HG03097 (cell line): ENCODE measurements around the gene BCO2.
"Not testable (repeated sequence)": the region's sequence is repeated elsewhere in the genome, so short reads cannot be mapped to it uniquely, and the experiment has no call there.

Experiments used
- ATAC-seq: cut with Tn5 transposase; IDR thresholded peaks from one replicate; pipeline ENCODE4 v1.9.1; 2021; ENCODE audit not compliant: unreplicated experiment, low FRiP score

BCO2 gene, protein sequence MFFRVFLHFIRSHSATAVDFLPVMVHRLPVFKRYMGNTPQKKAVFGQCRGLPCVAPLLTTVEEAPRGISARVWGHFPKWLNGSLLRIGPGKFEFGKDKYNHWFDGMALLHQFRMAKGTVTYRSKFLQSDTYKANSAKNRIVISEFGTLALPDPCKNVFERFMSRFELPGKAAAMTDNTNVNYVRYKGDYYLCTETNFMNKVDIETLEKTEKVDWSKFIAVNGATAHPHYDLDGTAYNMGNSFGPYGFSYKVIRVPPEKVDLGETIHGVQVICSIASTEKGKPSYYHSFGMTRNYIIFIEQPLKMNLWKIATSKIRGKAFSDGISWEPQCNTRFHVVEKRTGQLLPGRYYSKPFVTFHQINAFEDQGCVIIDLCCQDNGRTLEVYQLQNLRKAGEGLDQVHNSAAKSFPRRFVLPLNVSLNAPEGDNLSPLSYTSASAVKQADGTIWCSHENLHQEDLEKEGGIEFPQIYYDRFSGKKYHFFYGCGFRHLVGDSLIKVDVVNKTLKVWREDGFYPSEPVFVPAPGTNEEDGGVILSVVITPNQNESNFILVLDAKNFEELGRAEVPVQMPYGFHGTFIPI

DNA sequence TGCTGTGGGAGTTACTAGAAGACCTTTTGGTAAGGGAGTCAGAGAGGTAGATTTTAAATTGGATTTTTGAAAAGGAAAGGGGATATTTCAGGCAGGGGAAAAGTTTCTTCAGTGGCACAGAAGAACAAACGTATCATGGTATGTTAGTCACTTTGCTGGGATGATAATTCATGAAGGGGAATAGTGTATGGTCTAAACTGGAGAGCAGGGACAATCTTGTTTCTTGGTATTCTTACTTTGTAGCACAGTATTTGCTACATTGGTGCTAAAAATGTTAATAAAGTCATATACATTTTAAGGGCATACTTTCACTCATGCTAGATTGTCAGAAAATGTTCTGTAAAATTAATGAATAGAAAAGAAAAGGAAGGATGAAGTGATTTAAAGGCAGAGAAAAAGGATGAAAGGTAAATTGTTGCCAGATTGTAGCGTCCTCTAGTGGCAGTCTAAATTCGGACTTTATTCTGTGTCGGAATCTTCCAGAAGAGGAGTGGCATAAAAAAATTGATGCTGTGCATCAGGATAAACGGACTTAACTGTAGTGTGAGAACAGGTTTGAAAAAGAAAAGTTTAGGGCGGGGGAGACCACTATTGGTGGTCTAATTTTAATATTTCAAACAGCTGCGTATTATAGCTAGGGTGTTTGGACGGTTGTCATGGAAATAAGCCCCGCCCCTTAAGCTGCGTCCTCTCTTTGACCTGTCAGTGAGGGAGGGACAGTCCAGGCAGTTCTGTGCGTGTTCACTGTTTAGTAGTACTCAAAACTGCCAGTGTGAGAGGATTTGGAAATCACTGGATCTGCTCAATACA lies at the start of gene BCO2:
BCO2 (plus strand) TSS at position 724 of the 810 bp plus-strand sequence. CDS start 90 bp downstream, outside the sequence.
- no peak for ATAC-seq

- no peak for ATAC-seq
Measured at GRCh38 chr11:112127056-112127455, 48.3 kb upstream of the BCO2 start.

- ATAC-seq, result no peak
Measured at GRCh38 chr11:112128483-112129121, 46.7 kb upstream of the BCO2 start.

- no peak for ATAC-seq
Measured at GRCh38 chr11:112129656-112130055, 45.7 kb upstream of the BCO2 start.

DNA sequence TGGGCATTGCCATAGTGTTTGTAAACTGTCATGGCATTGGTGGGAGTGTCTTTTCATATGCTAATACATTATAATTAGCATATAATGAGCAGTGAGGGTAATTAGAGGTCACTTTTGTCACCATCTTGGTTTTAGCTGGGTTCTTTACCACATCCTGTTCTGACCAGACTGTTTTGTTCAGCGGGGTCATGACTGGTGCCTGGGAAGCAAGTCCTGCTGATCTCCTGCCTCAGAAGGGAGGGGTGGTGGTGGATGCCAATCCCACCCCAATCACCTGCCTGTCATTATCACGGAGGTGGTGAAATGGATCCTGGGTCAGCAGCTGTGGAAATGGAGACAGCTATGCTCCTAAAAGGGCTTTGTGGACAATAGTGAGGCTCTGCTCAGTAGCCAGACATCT lies 42.6 kb upstream of the BCO2 start:
- ATAC-seq, result no peak

GRCh38 chr11:112134473-112134872 lies 40.8 kb upstream of the BCO2 start:
- ATAC-seq, result no peak

DNA sequence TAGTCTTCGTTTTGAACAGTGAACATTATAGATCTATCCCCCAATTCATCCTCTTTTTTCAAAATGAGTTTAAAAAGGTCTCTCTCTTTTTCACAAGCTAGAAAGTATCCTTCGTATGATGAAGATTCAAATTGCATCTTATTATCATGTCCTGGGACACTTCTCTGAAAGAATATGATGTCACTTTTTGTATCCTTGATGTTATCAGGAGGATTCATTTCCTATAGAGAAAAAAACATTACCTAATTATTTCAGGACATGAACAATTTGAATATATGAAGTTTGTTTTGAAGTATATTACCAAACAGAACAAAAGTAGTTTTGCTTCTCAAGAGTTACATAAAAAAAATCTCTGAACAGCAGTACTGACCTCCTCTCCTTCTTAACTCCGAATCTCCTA lies 31.7 kb upstream of the BCO2 start:
- ATAC-seq, result no peak

DNA sequence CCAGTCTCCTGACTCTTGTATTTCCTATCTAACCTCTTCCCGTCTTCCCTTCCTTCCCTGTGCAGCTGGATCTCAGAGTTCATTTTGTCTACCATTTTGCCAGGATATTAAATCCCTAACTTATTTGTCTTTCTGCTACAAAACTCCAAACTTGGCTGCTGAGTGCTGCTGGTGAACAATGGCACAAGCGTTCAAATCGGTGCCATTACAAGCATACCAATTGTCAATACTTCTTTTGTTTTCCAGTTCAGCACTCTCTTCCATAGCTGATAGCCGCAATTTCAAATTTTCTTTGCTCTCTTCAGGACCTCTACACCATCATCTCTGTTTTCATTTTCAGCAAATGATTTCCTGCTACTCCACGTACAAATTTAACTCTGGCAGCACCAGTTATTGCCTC lies 24.8 kb upstream of the BCO2 start:
- ATAC-seq, result no peak

DNA sequence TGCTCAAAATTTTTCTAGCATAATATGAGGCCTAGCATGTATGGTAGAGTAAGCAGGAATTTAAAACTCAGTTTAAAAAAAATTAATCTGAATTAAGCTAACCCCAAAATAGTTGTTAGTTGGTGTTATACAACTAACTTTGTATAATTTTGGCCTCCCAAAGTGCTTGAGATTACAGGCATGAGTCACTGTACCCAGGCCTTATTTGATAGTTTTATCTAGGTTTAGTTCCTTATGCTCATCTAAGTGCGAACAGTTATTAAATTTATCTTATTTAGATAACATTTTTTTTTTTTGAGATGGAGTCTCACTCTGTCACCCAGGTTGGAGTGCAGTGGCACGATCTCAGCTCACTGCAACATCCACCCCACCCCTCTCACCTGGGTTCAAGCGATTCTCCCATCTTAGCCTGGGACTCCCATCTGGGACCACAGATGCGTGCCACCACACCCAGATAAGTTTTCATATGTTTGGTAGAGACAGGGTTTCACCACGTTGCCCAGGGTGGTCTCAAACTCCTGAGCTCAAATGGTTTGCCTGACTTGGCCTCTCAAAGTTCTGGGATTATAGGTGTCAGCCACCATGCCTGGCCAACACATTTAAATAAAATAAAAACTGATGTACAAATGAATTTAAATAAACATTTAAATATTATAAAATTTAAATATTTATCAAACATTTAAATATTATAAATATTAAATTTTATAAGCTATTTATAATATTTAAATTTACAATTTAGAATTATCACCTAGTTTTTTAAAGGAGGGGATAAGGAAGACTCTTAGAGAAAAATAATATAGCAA lies 19.0 kb upstream of the BCO2 start:
- ATAC-seq, result no peak

- ATAC-seq, result no peak
Measured at GRCh38 chr11:112156956-112157766, 18.2 kb upstream of the BCO2 start.

DNA sequence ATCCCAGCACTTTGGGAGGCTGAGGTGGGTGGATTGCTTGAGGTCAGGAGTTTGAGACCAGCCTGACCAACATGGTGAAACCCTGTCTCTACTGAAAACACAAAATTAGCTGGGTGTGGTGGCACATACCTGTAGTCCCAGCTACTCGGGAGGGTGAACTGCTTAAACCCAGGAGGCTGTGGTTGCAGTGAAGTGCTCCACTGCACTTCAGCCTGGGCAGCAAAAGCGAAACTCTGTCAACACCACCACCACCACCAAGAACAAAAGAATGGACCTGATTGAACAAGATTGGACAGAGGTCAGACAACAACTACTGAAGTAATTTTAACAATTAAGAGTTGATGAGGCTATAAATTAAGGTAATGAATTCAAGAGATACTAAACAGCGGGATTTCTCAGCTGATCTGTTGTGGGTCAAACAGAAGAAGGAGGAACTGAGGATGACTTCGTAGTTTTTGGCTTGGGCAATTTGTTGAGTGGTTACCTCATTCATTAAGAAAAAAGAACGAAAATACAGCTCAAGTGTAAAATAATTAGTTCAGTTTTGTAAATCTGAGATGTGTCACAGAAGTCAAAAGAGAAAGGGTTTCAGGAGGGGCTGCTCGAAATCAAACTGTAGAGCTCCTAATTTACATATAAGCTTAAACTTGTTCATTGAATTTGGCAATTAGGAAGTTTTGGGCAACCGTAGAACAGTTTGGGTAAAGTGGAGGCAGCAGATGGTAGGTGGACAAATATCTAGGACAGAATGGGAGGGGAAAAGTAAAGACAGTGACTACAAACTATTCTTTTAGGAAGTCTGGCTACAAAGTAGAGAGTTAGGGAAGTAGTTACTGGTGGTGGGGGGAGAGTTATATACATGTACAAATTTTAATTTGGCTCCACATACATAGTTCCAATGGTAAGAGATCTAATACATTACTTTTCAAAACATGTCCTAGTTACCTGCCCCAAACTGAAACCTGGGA lies 15.9 kb upstream of the BCO2 start:
- ATAC-seq, result no peak

GRCh38 chr11:112160091-112160848 lies 15.0 kb upstream of the BCO2 start:
- no peak for ATAC-seq

GRCh38 chr11:112161012-112161411 lies 14.3 kb upstream of the BCO2 start:
- no peak for ATAC-seq

DNA sequence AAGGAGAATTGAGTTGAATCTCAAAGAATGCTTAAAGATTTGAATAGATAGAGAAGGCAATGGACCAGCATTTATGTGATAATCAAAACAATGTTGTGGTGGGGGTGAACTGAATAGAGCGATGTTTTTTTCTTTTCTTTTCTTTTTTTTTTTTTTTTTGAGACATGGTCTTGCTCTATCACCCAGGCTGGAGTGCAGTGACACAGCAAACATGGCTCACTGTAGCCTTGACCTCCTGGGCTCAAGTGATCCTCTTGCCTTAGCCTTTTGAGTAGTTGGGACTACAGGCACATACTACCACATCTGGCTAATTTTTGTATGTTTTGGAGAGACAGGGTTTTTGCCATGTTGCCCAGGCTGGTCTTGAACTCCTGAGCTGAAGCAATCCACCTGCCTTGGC lies 13.1 kb upstream of the BCO2 start:
- not testable (repeated sequence) for ATAC-seq

DNA sequence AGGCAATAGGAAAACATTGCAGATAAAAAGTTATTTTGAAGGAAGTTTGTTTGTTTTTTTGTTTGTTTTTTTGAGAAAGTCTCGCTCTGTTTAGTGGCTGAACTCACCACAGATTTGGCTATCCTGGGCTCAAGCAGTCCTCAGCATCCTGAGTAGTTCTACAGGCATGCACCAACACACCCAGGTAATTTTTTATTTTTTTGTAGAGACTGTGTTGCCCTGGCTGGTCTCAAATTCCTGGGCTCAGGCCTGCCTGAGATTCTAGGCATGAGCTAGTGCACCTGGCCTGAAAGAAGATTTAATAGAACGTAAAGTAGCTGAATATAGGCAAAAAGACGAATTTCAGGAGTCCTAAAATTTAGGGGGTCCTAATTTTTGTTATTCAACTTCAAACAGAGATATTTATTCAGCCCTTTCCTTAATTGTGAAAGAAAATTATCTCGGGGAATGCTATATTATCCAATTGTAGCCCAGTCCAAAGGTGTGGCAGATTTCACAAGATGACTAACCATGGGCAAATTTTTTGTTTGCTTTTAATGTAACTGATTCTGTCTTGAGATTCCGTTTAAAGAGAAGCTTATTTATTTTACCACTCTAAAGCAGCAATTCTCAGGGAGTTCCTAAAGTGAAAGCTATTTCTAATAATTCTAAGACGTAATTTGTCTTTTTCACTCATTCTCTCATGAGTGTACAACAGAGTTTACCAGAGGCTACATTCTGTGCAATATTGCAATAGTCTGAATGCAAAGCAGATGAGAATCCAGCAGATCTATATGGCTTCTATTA lies 12.4 kb upstream of the BCO2 start:
- ATAC-seq, result no peak

DNA sequence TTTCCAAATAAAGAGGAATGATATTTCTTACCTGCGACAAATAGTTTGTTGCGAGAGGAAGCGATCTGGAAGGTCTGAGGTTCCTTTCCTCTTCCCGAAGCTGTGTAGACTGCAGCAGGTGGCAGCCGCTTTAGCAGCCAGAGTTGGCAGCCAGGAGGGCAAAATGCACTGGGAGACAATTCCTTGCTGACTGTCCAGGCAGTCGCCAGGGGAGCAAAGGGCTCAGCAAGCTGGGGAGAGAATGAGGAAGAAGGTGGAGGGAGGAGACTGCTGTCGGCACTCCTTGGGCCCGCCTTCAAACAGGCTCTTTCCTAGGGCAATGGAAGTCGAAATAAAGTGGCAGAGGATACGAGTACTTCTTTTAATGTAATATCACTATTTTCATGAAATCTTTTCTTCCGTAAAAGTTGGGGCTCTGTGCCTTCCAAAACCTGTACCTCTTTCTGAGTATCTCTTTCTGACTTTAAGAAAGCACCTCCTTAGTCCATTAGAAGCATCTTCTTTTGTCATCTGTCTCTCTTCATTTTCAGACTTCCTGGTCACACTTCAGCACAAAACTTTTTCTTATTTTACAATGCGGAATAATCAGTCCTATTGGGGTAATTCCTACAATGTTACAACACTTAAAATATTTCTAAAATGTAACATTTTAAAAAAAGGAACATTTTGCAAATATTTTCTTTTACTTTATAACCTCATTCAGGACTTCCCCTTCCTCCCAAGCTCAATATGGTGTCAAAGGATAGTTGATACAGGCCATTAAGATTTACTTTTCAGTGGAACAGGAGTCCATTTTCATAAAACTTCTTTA lies 11.2 kb upstream of the BCO2 start, which contains the start of gene IL18:
IL18 (minus strand) TSS at position 220 of the 811 bp plus-strand sequence. CDS start 9,041 bp downstream, outside the sequence.
- no peak for ATAC-seq
